GM19043 (cell line): Measurements from ENCODE around the gene TMEM232.

Source experiments
- ATAC-seq: cut with Tn5 transposase; IDR thresholded peaks from one replicate; pipeline ENCODE4 v1.9.1; 2021; ENCODE audit warnings: low read depth; ENCODE audit not compliant: unreplicated experiment

TMEM232 gene

GRCh38 chr5:110634475-110634874 lies 92.0 kb downstream of the TMEM232 start:
- no peak for ATAC-seq

- no peak for ATAC-seq
These were observed 95.2 kb downstream of the TMEM232 start for GRCh38 chr5:110631236-110631635.

GRCh38 chr5:110630350-110630749 lies 96.1 kb downstream of the TMEM232 start:
- ATAC-seq, result no peak

GRCh38 chr5:110625376-110625999 lies 101.0 kb downstream of the TMEM232 start:
- ATAC-seq, result peak; percentile 49

GRCh38 chr5:110623874-110624273 lies 102.6 kb downstream of the TMEM232 start:
- ATAC-seq, result no peak

- no peak for ATAC-seq
These were observed 107.5 kb downstream of the TMEM232 start for GRCh38 chr5:110618941-110619340.

- no peak for ATAC-seq
These were observed 110.5 kb downstream of the TMEM232 start for GRCh38 chr5:110616009-110616408.

GRCh38 chr5:110612794-110613247 lies 113.7 kb downstream of the TMEM232 start:
- ATAC-seq, result no peak

GRCh38 chr5:110611817-110612216 lies 114.7 kb downstream of the TMEM232 start:
- ATAC-seq, result no peak

- no peak for ATAC-seq
These were observed 131.6 kb downstream of the TMEM232 start for GRCh38 chr5:110594866-110595265.

- ATAC-seq, result no peak
These were observed 136.3 kb downstream of the TMEM232 start for GRCh38 chr5:110590187-110590586.

GRCh38 chr5:110588286-110588980 lies 138.0 kb downstream of the TMEM232 start:
- no peak for ATAC-seq

- ATAC-seq, result no peak
These were observed 145.8 kb downstream of the TMEM232 start for GRCh38 chr5:110580625-110581024.

- no peak for ATAC-seq
These were observed 153.7 kb downstream of the TMEM232 start for GRCh38 chr5:110572729-110573128.

- no peak for ATAC-seq
These were observed 164.3 kb downstream of the TMEM232 start for GRCh38 chr5:110562191-110562590.

- no peak for ATAC-seq
These were observed 165.0 kb downstream of the TMEM232 start for GRCh38 chr5:110561510-110561909.

GRCh38 chr5:110549301-110549700 lies 177.2 kb downstream of the TMEM232 start:
- ATAC-seq, result no peak

GRCh38 chr5:110548171-110548570 lies 178.3 kb downstream of the TMEM232 start:
- no peak for ATAC-seq

- ATAC-seq, result no peak
These were observed 179.0 kb downstream of the TMEM232 start for GRCh38 chr5:110547495-110547894.

- ATAC-seq, result no peak
These were observed 180.8 kb downstream of the TMEM232 start for GRCh38 chr5:110545716-110546115.

GRCh38 chr5:110544603-110545002 lies 181.9 kb downstream of the TMEM232 start:
- no peak for ATAC-seq

GRCh38 chr5:110542949-110543348 lies 183.5 kb downstream of the TMEM232 start:
- no peak for ATAC-seq
